CD4-positive, CD25-positive, alpha-beta regulatory T cell (primary cell): ENCODE results near the gene IRF4. TPM values are rescaled to one million over a fixed set of nuclear protein-coding genes. Genes with fewer than 3 reads are reported as not detected.

Experiments used
- ATAC-seq, 2 donors: fragments of 150-1000 bp; cut with Tn5 transposase; one replicate each; pipeline ENCODE4 v1.10.0; 2021; ENCODE audit warnings: low read depth in 2 of 2, moderate number of reproducible peaks in 2 of 2, moderate library complexity in 1 of 2
- DNase-seq, 3 donors: peaks; one replicate each; pipeline versions ENCODE4 v3.0.0 to v3.0.0-alpha.2; 2012 to 2022; ENCODE audit warnings: mixed read lengths in 1 of 3
- H3K27ac ChIP-seq: one replicate; pipeline ENCODE4 v1.7.0; 2013; ENCODE audit warnings: mild to moderate bottlenecking, low read length; ENCODE audit not compliant: insufficient read depth, poor library complexity, severe bottlenecking
- H3K27me3 ChIP-seq: one replicate; pipeline ENCODE4 v1.7.0; 2013; ENCODE audit warnings: low read length; ENCODE audit not compliant: control insufficient read depth, insufficient read depth
- H3K36me3 ChIP-seq: one replicate; pipeline ENCODE4 v1.7.0; 2013; ENCODE audit warnings: mild to moderate bottlenecking, low read length, moderate library complexity; ENCODE audit not compliant: control insufficient read depth, insufficient read depth
- H3K4me1 ChIP-seq: 2 replicates; pipeline ENCODE4 v1.7.0; 2013; ENCODE audit warnings: mild to moderate bottlenecking, low read length; ENCODE audit not compliant: insufficient read depth, control insufficient read depth, poor library complexity, severe bottlenecking
- H3K4me3 ChIP-seq: one replicate; pipeline ENCODE4 v1.7.0; 2013; ENCODE audit warnings: low read depth, mild to moderate bottlenecking, low read length, moderate library complexity
- H3K9me3 ChIP-seq, 2 experiments: 1 replicate in 1 of 2; 2 replicates in 1 of 2; pipeline ENCODE4 v1.7.0; 2013; ENCODE audit warnings: low read length in 2 of 2, mild to moderate bottlenecking in 1 of 2, moderate library complexity in 1 of 2; ENCODE audit not compliant: control insufficient read depth in 2 of 2
- H3K27ac Mint-ChIP-seq, 3 donors: one replicate each; pipeline ENCODE4 v1.8.0; 2020 to 2022; ENCODE audit warnings: mild to moderate bottlenecking in 3 of 3, mixed read lengths in 3 of 3, moderate library complexity in 2 of 3
- H3K27me3 Mint-ChIP-seq: one replicate; pipeline ENCODE4 v1.8.0; 2022; ENCODE audit warnings: mild to moderate bottlenecking, mixed read lengths
- H3K36me3 Mint-ChIP-seq: one replicate; pipeline ENCODE4 v1.8.0; 2020; ENCODE audit warnings: mixed read lengths
- H3K4me1 Mint-ChIP-seq, 4 donors: one replicate each; pipeline ENCODE4 v1.8.0; 2020 to 2022; ENCODE audit warnings: mixed read lengths in 4 of 4, mild to moderate bottlenecking in 1 of 4
- H3K4me3 Mint-ChIP-seq, 4 donors: one replicate each; pipeline ENCODE4 v1.8.0; 2020 to 2022; ENCODE audit warnings: mild to moderate bottlenecking in 4 of 4, mixed read lengths in 4 of 4, moderate library complexity in 3 of 4
- H3K9me3 Mint-ChIP-seq, 7 donors: one replicate each; pipeline ENCODE4 v1.8.0; 2020 to 2022; ENCODE audit warnings: mixed read lengths in 7 of 7, mild to moderate bottlenecking in 3 of 7, moderate library complexity in 2 of 7
- polyA plus RNA-seq, 4 donors: library from polyadenylated mRNA; unstranded; fragments of 300-500 nt; fragmentation: Illumina TruSeq; gene quantifications; one replicate each; pipeline ENCODE4 v1.2.3, GENCODE V29; 2021
- total RNA-seq: library from RNA; stranded (reverse); gene quantifications from one replicate; pipeline ENCODE4 v1.2.3, GENCODE V29; 2022

The IRF4 gene
- total RNA-seq = 71.3 TPM
- 10 to 100 TPM in 3 of 4 donors, 1 to 10 TPM in 1; 9.0 to 14.3 (median 11.2) TPM for polyA plus RNA-seq

DNA sequence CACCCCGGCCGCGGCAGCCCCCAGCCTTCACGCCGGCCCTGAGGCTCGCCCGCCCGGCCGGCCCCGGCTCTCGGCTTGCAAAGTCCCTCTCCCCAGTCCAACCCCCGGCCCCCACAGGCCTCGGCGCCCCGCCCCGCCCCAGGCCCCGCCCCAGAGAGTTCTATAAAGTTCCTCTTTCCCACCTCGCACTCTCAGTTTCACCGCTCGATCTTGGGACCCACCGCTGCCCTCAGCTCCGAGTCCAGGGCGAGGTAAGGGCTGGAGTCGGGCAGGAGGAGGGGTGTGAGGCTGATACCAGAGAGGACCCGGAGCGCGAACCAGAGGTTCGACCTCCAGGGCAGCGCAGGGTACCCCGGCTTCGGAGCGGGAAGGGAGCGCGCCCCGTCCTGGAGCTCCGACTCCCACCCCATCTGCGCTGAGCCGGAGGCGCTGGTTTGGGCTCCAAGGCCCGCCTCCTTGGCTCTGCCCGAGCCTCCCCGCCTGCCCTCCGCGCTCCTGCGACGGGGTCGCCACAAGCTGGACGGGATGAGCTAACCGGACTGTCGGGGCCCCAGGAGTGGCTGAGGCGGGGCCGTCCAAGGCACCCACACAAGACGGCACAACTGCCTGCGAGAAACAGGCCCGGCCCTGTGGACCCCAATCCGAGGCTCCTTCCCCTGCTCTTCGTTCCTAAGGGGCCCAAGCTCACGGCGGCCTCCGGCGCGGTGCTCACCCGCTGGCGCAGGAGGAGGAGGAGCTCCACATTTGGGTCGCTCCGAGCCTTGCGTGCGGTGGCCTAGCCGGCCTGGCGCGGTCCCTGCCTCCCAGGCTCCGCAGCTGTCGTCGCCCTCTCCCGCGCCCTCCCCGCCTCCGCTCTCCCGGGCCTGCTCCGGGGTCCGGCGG, at the start of gene IRF4:
TSS of gene IRF4 (plus strand) at position 194 of the 882 bp plus-strand sequence. CDS start 1,401 bp downstream, outside the sequence.
- Histone ChIP-seq H3K4me1 (peaks cover 48% of the 10 kb centered on the region), H3K36me3 (peaks cover 16% of the 10 kb centered on the region), H3K27me3 (no peaks in the 10 kb centered on the region), H3K9me3 (no peaks in the 10 kb centered on the region), H3K27ac (peak within 1 kb of the TSS; percentile 63), H3K4me3 (peak within 1 kb of the TSS; percentile 88)
- DNase-seq (peak; percentile 49 to 77 (median 60)), ATAC-seq (peak; percentile 33 to 45)
- peaks cover 19 to 50% (median 38%) of the 10 kb centered on the region in 4 donors for H3K4me1 Mint-ChIP-seq
- peaks cover 4% of the 10 kb centered on the region for H3K27me3 Mint-ChIP-seq
- no peaks in the 10 kb centered on the region for H3K9me3 Mint-ChIP-seq
- peak within 1 kb of the TSS; percentile 89 to 93 (median 92) for H3K27ac Mint-ChIP-seq
- peak within 1 kb of the TSS; percentile 82 to 98 (median 96) for H3K4me3 Mint-ChIP-seq
- peaks cover 16% of the 10 kb centered on the region for H3K36me3 Mint-ChIP-seq

DNA sequence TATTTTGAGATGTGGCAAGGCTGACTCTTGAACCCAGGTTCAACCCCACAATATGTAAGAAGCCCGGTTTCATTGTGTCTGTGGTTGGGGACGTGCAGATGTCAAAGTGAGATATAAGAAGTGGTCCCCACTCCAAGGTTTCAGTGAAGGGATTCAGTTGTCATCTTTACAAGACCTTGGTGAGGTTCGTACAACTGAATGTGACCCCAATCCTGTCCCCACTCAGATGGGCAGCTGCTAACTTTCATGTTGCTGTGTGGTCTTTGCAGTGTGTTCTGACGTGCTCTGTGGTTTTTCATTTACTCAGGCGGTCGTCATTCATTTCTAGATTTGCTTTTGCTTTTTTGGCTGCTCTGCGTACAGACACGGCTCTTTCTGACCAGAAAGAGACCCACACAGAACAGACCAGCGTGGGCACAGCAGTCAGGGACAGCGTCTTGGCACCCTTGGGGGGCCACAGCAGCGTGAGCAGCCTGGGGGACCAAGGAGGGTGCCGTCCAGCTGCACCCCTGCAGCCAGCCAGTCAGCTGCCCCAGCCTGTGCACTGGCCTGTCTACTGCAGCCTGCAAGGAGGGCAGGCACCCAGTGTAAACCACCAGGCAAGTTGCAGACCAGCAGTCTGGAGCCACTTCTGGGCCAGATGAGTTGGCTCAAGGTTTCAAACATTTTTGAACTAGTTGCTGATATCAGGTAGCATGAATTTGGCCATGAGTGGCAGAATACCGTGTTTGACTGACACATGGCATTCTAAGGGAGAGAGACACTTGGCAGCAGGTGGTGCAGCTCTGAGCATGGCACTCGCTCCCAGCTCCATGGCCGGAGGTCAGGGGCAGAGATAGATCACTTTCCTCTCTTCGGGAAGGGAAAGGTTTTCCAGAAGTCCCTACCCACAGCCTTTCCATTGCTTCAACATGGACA, 49.4 kb upstream of the IRF4 start:
- Mint-ChIP-seq H3K27me3 (no peaks in the 10 kb centered on the region), H3K27ac (no peak overlapping the region), H3K4me3 (no peak overlapping the region)

DNA sequence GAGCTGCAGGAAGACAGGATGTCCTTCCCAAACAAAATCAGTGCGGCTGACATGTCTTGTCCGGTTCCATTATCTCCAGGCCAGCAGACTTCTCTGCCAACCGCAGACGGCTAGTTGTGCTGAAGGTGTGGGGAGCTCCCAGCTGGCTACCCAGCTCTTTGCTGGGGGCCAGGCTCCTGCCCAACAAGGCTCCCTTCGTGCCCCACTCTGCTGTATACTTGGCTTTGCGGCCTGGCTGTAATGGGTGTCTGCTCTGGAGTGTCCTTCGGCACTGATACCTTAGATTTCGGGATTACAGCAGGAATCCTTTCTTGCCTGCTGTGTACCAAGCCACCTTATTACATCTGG, 48.7 kb upstream of the IRF4 start:
- Histone ChIP-seq H3K27me3 (no peaks in the 10 kb centered on the region), H3K36me3 (peaks cover 6% of the 10 kb centered on the region), H3K27ac (no peak overlapping the region), H3K4me1 (peaks cover 22% of the 10 kb centered on the region), H3K9me3 (no peaks in the 10 kb centered on the region), H3K4me3 (no peak overlapping the region)
- H3K4me3 Mint-ChIP-seq = no peak overlapping the region
- no peaks in the 10 kb centered on the region for H3K27me3 Mint-ChIP-seq
- H3K36me3 Mint-ChIP-seq = peaks cover 24% of the 10 kb centered on the region
- no peak overlapping the region for H3K27ac Mint-ChIP-seq
- no peak for ATAC-seq
- peaks cover 12 to 37% (median 28%) of the 10 kb centered on the region in 4 donors for H3K4me1 Mint-ChIP-seq
- no peak for DNase-seq
- peaks cover 0 to 5% (median 0%) of the 10 kb centered on the region in 7 donors for H3K9me3 Mint-ChIP-seq

More for the DNA sequence above, 49.4 kb upstream of the IRF4 start:
- peaks cover 29% of the 10 kb centered on the region for H3K4me1 ChIP-seq
- H3K27me3 ChIP-seq = no peaks in the 10 kb centered on the region
- H3K27ac ChIP-seq = no peak overlapping the region
- H3K9me3 Mint-ChIP-seq = peaks cover 0 to 5% (median 0%) of the 10 kb centered on the region in 7 donors
- no peak for DNase-seq
- peaks cover 3% of the 10 kb centered on the region for H3K36me3 ChIP-seq
- ATAC-seq = no peak
- H3K4me1 Mint-ChIP-seq = peaks cover 12 to 43% (median 33%) of the 10 kb centered on the region in 4 donors
- no peak overlapping the region for H3K4me3 ChIP-seq
- peaks cover 18% of the 10 kb centered on the region for H3K36me3 Mint-ChIP-seq
- no peaks in the 10 kb centered on the region for H3K9me3 ChIP-seq

DNA sequence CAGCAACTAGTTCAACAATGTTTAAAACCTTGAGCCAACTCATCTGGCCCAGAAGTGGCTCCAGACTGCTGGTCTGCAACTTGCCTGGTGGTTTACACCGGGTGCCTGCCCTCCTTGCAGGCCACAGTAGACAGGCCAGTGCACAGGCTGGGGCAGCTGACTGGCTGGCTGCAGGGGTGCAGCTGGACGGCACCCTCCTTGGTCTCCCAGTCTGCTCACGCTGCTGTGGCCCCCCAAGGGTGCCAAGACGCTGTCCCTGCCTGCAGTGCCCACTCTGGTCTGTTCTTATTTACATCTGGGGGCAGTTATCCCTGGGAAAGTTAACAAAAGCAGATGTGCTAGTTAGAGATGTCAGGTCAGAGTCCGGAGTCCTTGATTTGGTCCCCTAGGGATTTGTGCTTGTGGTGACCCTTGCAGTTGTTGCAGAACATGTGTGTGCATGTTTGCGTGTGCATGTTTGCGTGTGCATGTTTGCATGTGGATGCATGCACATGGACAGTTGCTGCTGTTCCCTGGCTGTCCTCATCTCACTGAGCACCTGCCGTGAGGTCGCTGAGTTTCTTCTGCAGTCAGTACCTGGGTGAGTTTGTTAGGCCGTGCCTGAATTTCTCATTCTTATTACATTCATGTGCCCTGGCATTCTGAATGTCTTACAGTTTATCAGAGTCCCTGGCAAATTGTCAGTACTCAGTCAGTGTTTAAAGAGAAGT, 48.2 kb upstream of the IRF4 start:
- no peak overlapping the region for H3K4me3 Mint-ChIP-seq
- Histone ChIP-seq H3K27ac (no peak overlapping the region), H3K9me3 (no peaks in the 10 kb centered on the region), H3K4me3 (no peak overlapping the region), H3K27me3 (no peaks in the 10 kb centered on the region), H3K36me3 (peaks cover 11% of the 10 kb centered on the region), H3K4me1 (peaks cover 21% of the 10 kb centered on the region)
- ATAC-seq (no peak), DNase-seq (no peak)
- H3K4me1 Mint-ChIP-seq = peaks cover 8 to 32% (median 23%) of the 10 kb centered on the region in 4 donors
- no peak overlapping the region for H3K27ac Mint-ChIP-seq
- H3K9me3 Mint-ChIP-seq = peaks cover 0 to 5% (median 0%) of the 10 kb centered on the region in 7 donors
- H3K36me3 Mint-ChIP-seq = peaks cover 26% of the 10 kb centered on the region
- no peaks in the 10 kb centered on the region for H3K27me3 Mint-ChIP-seq

DNA sequence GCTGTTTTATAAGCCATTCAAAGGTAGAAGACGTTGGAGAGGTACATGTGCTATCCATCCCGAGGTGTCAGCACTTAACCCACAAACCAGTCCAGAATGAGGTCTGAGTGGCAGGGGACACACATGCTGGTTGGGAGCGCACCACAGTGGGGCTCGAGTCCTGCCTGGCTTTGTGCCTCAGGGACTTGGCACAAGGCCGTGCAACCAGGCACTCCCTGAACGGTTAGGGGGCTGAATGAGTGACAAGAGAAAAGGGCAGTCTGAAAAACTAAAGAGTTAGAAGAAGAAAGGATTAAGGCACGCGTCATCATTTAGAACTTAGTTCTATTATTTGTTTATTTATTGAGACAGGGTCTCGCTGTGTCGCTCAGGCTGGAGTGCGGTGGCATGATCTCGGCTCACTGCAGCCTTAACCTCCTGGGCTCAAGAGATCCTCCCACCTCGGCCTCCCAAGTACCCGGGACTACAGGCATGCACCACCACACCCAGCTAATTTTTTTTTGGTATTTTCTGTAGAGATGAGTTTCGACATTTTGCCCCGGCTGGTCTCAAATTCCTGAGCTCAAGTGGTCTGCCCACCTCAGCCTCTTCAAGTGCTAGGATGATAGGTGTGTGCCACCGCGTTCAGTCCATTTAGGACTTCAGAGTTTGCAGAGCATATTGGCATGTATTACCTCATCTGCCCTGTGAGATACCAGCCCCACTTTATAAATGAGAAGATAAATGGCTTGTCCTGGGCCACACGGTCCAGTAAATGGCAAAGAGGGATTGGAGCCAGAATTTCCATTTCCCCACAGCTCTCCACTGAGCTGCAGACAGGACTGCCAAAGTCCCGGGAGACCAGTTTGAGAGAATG, 47.4 kb upstream of the IRF4 start:
- H3K27ac Mint-ChIP-seq = no peak overlapping the region
- Histone ChIP-seq H3K4me3 (no peak overlapping the region), H3K9me3 (no peaks in the 10 kb centered on the region), H3K4me1 (peaks cover 14% of the 10 kb centered on the region), H3K27me3 (no peaks in the 10 kb centered on the region), H3K27ac (no peak overlapping the region), H3K36me3 (peaks cover 18% of the 10 kb centered on the region)
- peaks cover 0 to 5% (median 0%) of the 10 kb centered on the region in 7 donors for H3K9me3 Mint-ChIP-seq
- ATAC-seq (no peak), DNase-seq (no peak)
- H3K36me3 Mint-ChIP-seq = peaks cover 32% of the 10 kb centered on the region
- H3K4me3 Mint-ChIP-seq = no peak overlapping the region
- H3K27me3 Mint-ChIP-seq = no peaks in the 10 kb centered on the region
- peaks cover 3 to 24% (median 17%) of the 10 kb centered on the region in 4 donors for H3K4me1 Mint-ChIP-seq

DNA sequence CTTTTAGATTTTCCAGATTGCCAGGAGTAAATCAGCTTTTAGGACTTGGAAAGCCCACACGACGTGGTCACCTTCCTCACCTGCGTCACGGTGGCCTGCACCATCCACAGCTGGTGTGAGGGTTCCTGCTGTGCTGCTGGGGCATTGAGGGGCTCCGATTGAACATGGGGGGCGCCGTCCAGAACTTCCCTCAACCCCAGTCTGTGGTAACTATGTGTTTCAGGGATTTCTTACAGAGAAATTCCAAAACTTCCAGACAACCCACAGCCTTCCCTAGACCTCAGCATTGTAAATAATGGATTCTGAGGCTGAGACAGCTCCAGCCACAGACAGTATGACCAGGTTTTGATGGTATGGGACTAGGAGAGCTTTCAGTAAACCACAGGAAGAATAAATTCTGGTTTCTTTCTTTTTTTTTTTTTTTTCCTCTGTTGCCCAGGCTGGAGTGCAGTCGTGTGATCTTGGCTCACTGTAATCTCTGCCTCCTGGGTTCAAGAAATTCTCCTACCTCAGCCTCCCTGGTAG, 46.7 kb upstream of the IRF4 start:
- peaks cover 0 to 5% (median 0%) of the 10 kb centered on the region in 7 donors for H3K9me3 Mint-ChIP-seq
- no peak overlapping the region for H3K4me3 ChIP-seq
- peaks cover 8% of the 10 kb centered on the region for H3K4me1 ChIP-seq
- H3K4me1 Mint-ChIP-seq = peaks cover 0 to 18% (median 10%) of the 10 kb centered on the region in 4 donors
- no peaks in the 10 kb centered on the region for H3K27me3 Mint-ChIP-seq
- peaks cover 36% of the 10 kb centered on the region for H3K36me3 Mint-ChIP-seq
- H3K27ac ChIP-seq = no peak overlapping the region
- peaks cover 20% of the 10 kb centered on the region for H3K36me3 ChIP-seq
- ATAC-seq (no peak), DNase-seq (no peak)
- H3K9me3 ChIP-seq = no peaks in the 10 kb centered on the region
- no peak overlapping the region for H3K27ac Mint-ChIP-seq
- no peaks in the 10 kb centered on the region for H3K27me3 ChIP-seq
- H3K4me3 Mint-ChIP-seq = no peak overlapping the region
